ENCODE data around the gene GLIS1. TPM values are rescaled to one million over a fixed set of nuclear protein-coding genes. Genes with fewer than 3 reads are reported as not detected.

GLIS1 gene
- total and polyA plus RNA-seq, 2 experiments from 2014 or later: 0.22 to 0.61 TPM

- peaks cover 34% of the 10 kb centered on the region for H3K4me1 ChIP-seq (ENCODE audit: insufficient read depth)
These were observed 194.0 kb downstream of the GLIS1 start for GRCh38 chr1:53544728-53545515.

GRCh38 chr1:53543778-53544695 lies 194.9 kb downstream of the GLIS1 start:
- Histone ChIP-seq H3K27me3 (replicated peaks; ENCODE audit: insufficient read depth) (no peaks in the 10 kb centered on the region), H3K36me3 (ENCODE audit: low read depth) (no peaks in the 10 kb centered on the region), H3K9me2 (ENCODE audit: insufficient read depth) (no peaks in the 10 kb centered on the region), H3K9me3 (ENCODE audit: low read depth) (no peaks in the 10 kb centered on the region), H3K79me2 (ENCODE audit: insufficient read depth) (no peaks in the 10 kb centered on the region), H3K4me2 (ENCODE audit: unreplicated experiment) (no peak overlapping the region), H2AFZ (no peak overlapping the region), H3K4me1 (ENCODE audit: insufficient read depth) (peaks cover 34% of the 10 kb centered on the region), H3F3A (ENCODE audit: insufficient read depth) (peaks cover 11% of the 10 kb centered on the region), H4K20me1 (ENCODE audit: insufficient read depth) (no peaks in the 10 kb centered on the region), H3K27ac (no peak overlapping the region), H3K4me3 (no peak overlapping the region), H3K9ac (no peak overlapping the region)
- in situ Hi-C loops (cut with MboI): no loop called here
- DNase-seq: peak; percentile 54
- no peak for TF ChIP-seq EZH2 (IDR thresholded peaks at IDR 0.05; ENCODE audit: insufficient read depth, poor library complexity, severe bottlenecking)
- no peak for TF ChIP-seq EZH2phosphoT487 (IDR thresholded peaks at IDR 0.05; ENCODE audit: insufficient read depth, low read depth)
- WGBS, 2 experiments (ENCODE audit: low coverage in 1 of 2, low lambda C conversion rate in 2 of 2, missing lambda C conversion rate in 2 of 2): 41 to 44% methylated on average over 24 of the region's 24 CpGs

More at GRCh38 chr1:53544728-53545515, 194.0 kb downstream of the GLIS1 start:
- no peak for TF ChIP-seq EZH2phosphoT487 (IDR thresholded peaks at IDR 0.05; ENCODE audit: insufficient read depth, low read depth)
- no peak for TF ChIP-seq EZH2 (IDR thresholded peaks at IDR 0.05; ENCODE audit: insufficient read depth, poor library complexity, severe bottlenecking)
- H3K4me3 ChIP-seq: no peak overlapping the region
- no peaks in the 10 kb centered on the region for H3K9me3 ChIP-seq (ENCODE audit: low read depth)
- H2AFZ ChIP-seq: no peak overlapping the region
- H3K9ac ChIP-seq: no peak overlapping the region
- DNase-seq: no peak
- no peaks in the 10 kb centered on the region for H3K36me3 ChIP-seq (ENCODE audit: low read depth)
- 95 to 98% methylated on average over 6 of the region's 6 CpGs for WGBS, 2 experiments (ENCODE audit: low coverage in 1 of 2, low lambda C conversion rate in 2 of 2, missing lambda C conversion rate in 2 of 2)
- in situ Hi-C loops (cut with MboI): no loop called here
- H3K27me3 ChIP-seq (replicated peaks; ENCODE audit: insufficient read depth): no peaks in the 10 kb centered on the region
- no peaks in the 10 kb centered on the region for H3K9me2 ChIP-seq (ENCODE audit: insufficient read depth)
- H3K27ac ChIP-seq: no peak overlapping the region
- no peak overlapping the region for H3K4me2 ChIP-seq (ENCODE audit: unreplicated experiment)
- H3F3A ChIP-seq (ENCODE audit: insufficient read depth): peaks cover 11% of the 10 kb centered on the region
- H4K20me1 ChIP-seq (ENCODE audit: insufficient read depth): no peaks in the 10 kb centered on the region
- no peaks in the 10 kb centered on the region for H3K79me2 ChIP-seq (ENCODE audit: insufficient read depth)

- no peak overlapping the region for H3K27ac ChIP-seq
- no peaks in the 10 kb centered on the region for H3K79me2 ChIP-seq (ENCODE audit: insufficient read depth)
- peak; percentile 31 for DNase-seq
- WGBS, 2 experiments (ENCODE audit: low coverage in 1 of 2, low lambda C conversion rate in 2 of 2, missing lambda C conversion rate in 2 of 2): 74 to 78% methylated on average over 14 of the region's 14 CpGs
- no peaks in the 10 kb centered on the region for H3K36me3 ChIP-seq (ENCODE audit: low read depth)
- TF ChIP-seq EZH2phosphoT487 (IDR thresholded peaks at IDR 0.05; ENCODE audit: insufficient read depth, low read depth): no peak
- no peak for TF ChIP-seq EZH2 (IDR thresholded peaks at IDR 0.05; ENCODE audit: insufficient read depth, poor library complexity, severe bottlenecking)
- H3K9ac ChIP-seq: no peak overlapping the region
- H2AFZ ChIP-seq: no peak overlapping the region
- in situ Hi-C loops (cut with MboI): no loop called here
- H3K27me3 ChIP-seq (replicated peaks; ENCODE audit: insufficient read depth): no peaks in the 10 kb centered on the region
- H3K4me3 ChIP-seq: no peak overlapping the region
- no peaks in the 10 kb centered on the region for H4K20me1 ChIP-seq (ENCODE audit: insufficient read depth)
- peaks cover 34% of the 10 kb centered on the region for H3K4me1 ChIP-seq (ENCODE audit: insufficient read depth)
- peaks cover 11% of the 10 kb centered on the region for H3F3A ChIP-seq (ENCODE audit: insufficient read depth)
- no peaks in the 10 kb centered on the region for H3K9me3 ChIP-seq (ENCODE audit: low read depth)
- no peaks in the 10 kb centered on the region for H3K9me2 ChIP-seq (ENCODE audit: insufficient read depth)
- H3K4me2 ChIP-seq (ENCODE audit: unreplicated experiment): no peak overlapping the region
These were observed 195.7 kb downstream of the GLIS1 start for GRCh38 chr1:53543130-53543777.

GRCh38 chr1:53542551-53542950 lies 196.4 kb downstream of the GLIS1 start:
- TF ChIP-seq EZH2phosphoT487 (IDR thresholded peaks at IDR 0.05; ENCODE audit: insufficient read depth, low read depth) (no peak), EZH2 (IDR thresholded peaks at IDR 0.05; ENCODE audit: insufficient read depth, poor library complexity, severe bottlenecking) (no peak)
- 0 out of 2 replicates have a peak overlapping the region, but pooled peaks have one; percentile 76 for H2AFZ ChIP-seq
- peak overlapping the region; percentile 70 for H3K4me2 ChIP-seq (ENCODE audit: unreplicated experiment)
- peak overlapping the region; percentile 98 for H3K27ac ChIP-seq
- no peaks in the 10 kb centered on the region for H3K9me2 ChIP-seq (ENCODE audit: insufficient read depth)
- H3K27me3 ChIP-seq (replicated peaks; ENCODE audit: insufficient read depth): no peaks in the 10 kb centered on the region
- DNase-seq: no peak
- WGBS, 2 experiments (ENCODE audit: low coverage in 1 of 2, low lambda C conversion rate in 2 of 2, missing lambda C conversion rate in 2 of 2): 49 to 59% methylated on average over 5 of the region's 5 CpGs
- H3K4me3 ChIP-seq: no peak overlapping the region
- H3K36me3 ChIP-seq (ENCODE audit: low read depth): no peaks in the 10 kb centered on the region
- H3K4me1 ChIP-seq (ENCODE audit: insufficient read depth): peaks cover 34% of the 10 kb centered on the region
- H3K79me2 ChIP-seq (ENCODE audit: insufficient read depth): no peaks in the 10 kb centered on the region
- H3K9ac ChIP-seq: peak overlapping the region; percentile 82
- H4K20me1 ChIP-seq (ENCODE audit: insufficient read depth): no peaks in the 10 kb centered on the region
- peaks cover 11% of the 10 kb centered on the region for H3F3A ChIP-seq (ENCODE audit: insufficient read depth)
- in situ Hi-C loops (cut with MboI): no loop called here
- H3K9me3 ChIP-seq (ENCODE audit: low read depth): no peaks in the 10 kb centered on the region

All from GM23248 (cell line).